ENCODE data around the gene CTIF. TPM values are rescaled to one million over a fixed set of nuclear protein-coding genes. Genes with fewer than 3 reads are reported as not detected.

CTIF gene
- total RNA-seq, 5 donors from 2014 or later (not counting 1 experiment from before 2014, with no cell fraction given) = 3.2 to 6.7 (median 4.7) TPM

DNA sequence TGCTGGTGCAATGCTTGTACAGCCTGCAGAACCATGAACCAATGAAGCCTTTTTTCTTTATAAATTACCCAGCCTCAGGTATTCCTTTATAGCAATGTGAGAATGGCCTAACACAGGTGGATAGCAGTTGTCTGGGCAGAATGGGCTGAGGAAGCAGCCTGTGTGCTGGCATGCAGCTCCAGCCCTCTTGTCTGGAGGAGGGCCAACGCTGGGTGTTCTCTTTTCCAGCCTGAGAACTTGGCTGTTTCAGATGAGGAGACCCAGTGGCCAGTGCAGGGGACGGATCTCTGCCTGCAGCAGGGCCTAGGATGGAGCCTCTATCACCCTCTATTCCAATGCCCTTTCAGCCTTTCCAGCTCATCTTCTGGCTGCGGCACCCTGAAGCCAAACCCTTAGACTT, 58.8 kb downstream of the CTIF start:
- Histone ChIP-seq H3K36me3 (ENCODE audit: control insufficient read depth in 2 of 2, extremely low read depth in 1 of 2, insufficient read depth in 1 of 2, low read length in 1 of 2) (no peaks in the 10 kb centered on the region), H3K27ac (ENCODE audit: low read length) (no peak overlapping the region), H3K9me3 (no peaks in the 10 kb centered on the region), H3K4me3 (ENCODE audit: control insufficient read depth in 1 of 2, extremely low read depth in 1 of 2, low read length in 1 of 2) (no peak overlapping the region), H3K4me1 (ENCODE audit: control insufficient read depth in 1 of 2, extremely low read depth in 1 of 2, insufficient read depth in 2 of 2, low read length in 2 of 2) (peaks cover 0 to 4% of the 10 kb centered on the region in 2 experiments), H3K27me3 (replicated peaks in 1 of 2; ENCODE audit: control insufficient read depth in 2 of 2, extremely low read depth in 1 of 2, insufficient read depth in 2 of 2, low read length in 1 of 2) (no peaks in the 10 kb centered on the region)
- WGBS (ENCODE audit: insufficient coverage) = 81% methylated on average over 2 of the region's 3 CpGs
- POLR2A ChIA-PET = no interaction called here
- no peak overlapping the region for H3K4me3 Mint-ChIP-seq
- no peaks in the 10 kb centered on the region for H3K36me3 Mint-ChIP-seq
- no peaks in the 10 kb centered on the region for H3K4me1 Mint-ChIP-seq
- H3K9me3 Mint-ChIP-seq = no peaks in the 10 kb centered on the region
- H3K27ac Mint-ChIP-seq = no peak overlapping the region
- no peaks in the 10 kb centered on the region for H3K27me3 Mint-ChIP-seq
- CTCF ChIA-PET = no interaction called here
- DNase-seq (no peak), ATAC-seq (replicated peaks in 1 of 4) (no peak)

DNA sequence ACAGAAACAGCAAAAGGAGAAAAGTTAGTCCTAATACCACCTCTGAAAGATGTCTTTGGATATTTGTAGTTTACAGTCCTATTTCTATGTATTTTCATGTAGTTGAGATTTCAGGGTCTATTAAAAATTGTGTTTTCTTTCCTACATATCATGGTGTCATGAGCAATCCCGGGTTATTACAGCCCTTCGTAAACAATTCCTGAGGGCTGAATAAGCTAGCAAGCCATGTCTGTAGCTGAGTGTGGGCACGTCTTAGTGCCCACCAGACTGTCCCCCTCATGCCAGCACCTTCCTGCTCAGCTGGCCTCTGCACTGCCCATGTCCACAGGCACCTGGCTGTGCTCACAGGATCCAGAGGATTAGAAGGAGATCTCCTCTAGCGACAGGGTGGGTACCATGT, 60.6 kb downstream of the CTIF start:
- H3K27ac Mint-ChIP-seq = no peak overlapping the region
- Histone ChIP-seq H3K36me3 (ENCODE audit: control insufficient read depth in 2 of 2, extremely low read depth in 1 of 2, insufficient read depth in 1 of 2, low read length in 1 of 2) (no peaks in the 10 kb centered on the region), H3K4me1 (ENCODE audit: control insufficient read depth in 1 of 2, extremely low read depth in 1 of 2, insufficient read depth in 2 of 2, low read length in 2 of 2) (peaks cover 0 to 4% of the 10 kb centered on the region in 2 experiments), H3K27me3 (replicated peaks in 1 of 2; ENCODE audit: control insufficient read depth in 2 of 2, extremely low read depth in 1 of 2, insufficient read depth in 2 of 2, low read length in 1 of 2) (no peaks in the 10 kb centered on the region), H3K9me3 (no peaks in the 10 kb centered on the region), H3K27ac (ENCODE audit: low read length) (no peak overlapping the region), H3K4me3 (ENCODE audit: control insufficient read depth in 1 of 2, extremely low read depth in 1 of 2, low read length in 1 of 2) (no peak overlapping the region)
- no peak overlapping the region for H3K4me3 Mint-ChIP-seq
- DNase-seq = no peak
- ChIA-PET POLR2A (no interaction called here), CTCF (no interaction called here)
- no peaks in the 10 kb centered on the region for H3K27me3 Mint-ChIP-seq
- no CpG with 5 or more reads among the region's 4 CpGs for WGBS (ENCODE audit: insufficient coverage)
- no peaks in the 10 kb centered on the region for H3K9me3 Mint-ChIP-seq
- H3K4me1 Mint-ChIP-seq = no peaks in the 10 kb centered on the region
- no peak for ATAC-seq (replicated peaks in 1 of 4)
- no peaks in the 10 kb centered on the region for H3K36me3 Mint-ChIP-seq

DNA sequence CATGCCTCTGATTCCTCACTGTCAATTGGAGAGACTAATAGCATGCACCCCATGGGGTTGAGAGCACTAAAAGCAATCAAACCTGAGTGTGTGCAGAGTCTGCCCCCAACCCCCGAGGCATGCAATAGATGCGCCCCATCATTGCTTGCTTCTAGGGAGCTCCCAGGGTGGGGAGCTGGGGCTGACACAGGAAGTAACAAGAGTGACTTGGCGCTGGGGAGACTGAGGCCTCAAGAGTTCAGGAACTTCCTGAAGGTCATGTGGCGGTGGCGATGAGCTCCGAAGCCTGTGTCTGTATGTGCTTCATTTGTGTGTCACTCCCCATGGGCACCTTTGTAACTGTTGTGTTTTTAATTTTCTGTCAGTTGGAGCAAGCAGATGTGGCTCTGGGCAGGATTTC, 61.2 kb downstream of the CTIF start:
- POLR2A ChIA-PET = no interaction called here
- Mint-ChIP-seq H3K27ac (no peak overlapping the region), H3K9me3 (no peaks in the 10 kb centered on the region), H3K4me3 (no peak overlapping the region), H3K36me3 (no peaks in the 10 kb centered on the region), H3K4me1 (no peaks in the 10 kb centered on the region), H3K27me3 (peaks cover 0 to 3% of the 10 kb centered on the region in 2 donors)
- Histone ChIP-seq H3K27ac (ENCODE audit: low read length) (no peak overlapping the region), H3K4me1 (ENCODE audit: control insufficient read depth in 1 of 2, extremely low read depth in 1 of 2, insufficient read depth in 2 of 2, low read length in 2 of 2) (peaks cover 0 to 4% of the 10 kb centered on the region in 2 experiments), H3K27me3 (replicated peaks in 1 of 2; ENCODE audit: control insufficient read depth in 2 of 2, extremely low read depth in 1 of 2, insufficient read depth in 2 of 2, low read length in 1 of 2) (no peaks in the 10 kb centered on the region), H3K36me3 (ENCODE audit: control insufficient read depth in 2 of 2, extremely low read depth in 1 of 2, insufficient read depth in 1 of 2, low read length in 1 of 2) (no peaks in the 10 kb centered on the region), H3K9me3 (no peaks in the 10 kb centered on the region), H3K4me3 (ENCODE audit: control insufficient read depth in 1 of 2, extremely low read depth in 1 of 2, low read length in 1 of 2) (no peak overlapping the region)
- WGBS (ENCODE audit: insufficient coverage) = 59% methylated on average over 5 of the region's 6 CpGs
- CTCF ChIA-PET = no interaction called here
- no peak for ATAC-seq (replicated peaks in 1 of 4)
- no peak for DNase-seq

- Histone ChIP-seq H3K36me3 (ENCODE audit: control insufficient read depth in 2 of 2, extremely low read depth in 1 of 2, insufficient read depth in 1 of 2, low read length in 1 of 2) (no peaks in the 10 kb centered on the region), H3K9me3 (no peaks in the 10 kb centered on the region), H3K27me3 (replicated peaks in 1 of 2; ENCODE audit: control insufficient read depth in 2 of 2, extremely low read depth in 1 of 2, insufficient read depth in 2 of 2, low read length in 1 of 2) (no peaks in the 10 kb centered on the region), H3K4me1 (ENCODE audit: control insufficient read depth in 1 of 2, extremely low read depth in 1 of 2, insufficient read depth in 2 of 2, low read length in 2 of 2) (peaks cover 0 to 4% of the 10 kb centered on the region in 2 experiments), H3K27ac (ENCODE audit: low read length) (no peak overlapping the region), H3K4me3 (ENCODE audit: control insufficient read depth in 1 of 2, extremely low read depth in 1 of 2, low read length in 1 of 2) (no peak overlapping the region)
- H3K27ac Mint-ChIP-seq = no peak overlapping the region
- WGBS (ENCODE audit: insufficient coverage) = 81% methylated on average over 3 of the region's 8 CpGs
- peaks cover 0 to 3% of the 10 kb centered on the region in 2 donors for H3K27me3 Mint-ChIP-seq
- ChIA-PET POLR2A (no interaction called here), CTCF (no interaction called here)
- ATAC-seq (replicated peaks in 1 of 4) (no peak), DNase-seq (no peak)
- H3K9me3 Mint-ChIP-seq = no peaks in the 10 kb centered on the region
- H3K4me1 Mint-ChIP-seq = no peaks in the 10 kb centered on the region
- H3K36me3 Mint-ChIP-seq = no peaks in the 10 kb centered on the region
- H3K4me3 Mint-ChIP-seq = no peak overlapping the region
Observed at GRCh38 chr18:48600456-48601090, 61.7 kb downstream of the CTIF start.

DNA sequence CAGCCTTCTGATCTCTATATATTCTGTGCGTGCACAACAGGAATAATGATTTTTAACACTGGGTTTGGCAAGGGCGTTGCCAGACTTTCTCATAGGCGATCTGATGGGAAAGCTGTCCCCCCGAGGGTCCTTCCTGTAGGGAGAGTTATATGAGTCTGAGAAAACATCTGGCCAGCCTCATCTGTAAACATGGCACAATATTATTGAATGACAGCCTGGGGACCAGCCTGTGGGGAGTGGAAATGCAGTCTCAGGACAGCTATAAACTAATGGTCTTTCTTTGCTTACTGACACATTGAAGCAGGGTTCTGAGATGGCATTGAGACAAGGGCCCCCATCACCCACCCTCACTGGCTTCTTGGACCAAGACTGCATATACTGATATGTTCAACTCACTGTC, 62.5 kb downstream of the CTIF start:
- no peaks in the 10 kb centered on the region for H3K4me1 Mint-ChIP-seq
- ChIA-PET POLR2A (no interaction called here), CTCF (no interaction called here)
- no peak overlapping the region for H3K27ac Mint-ChIP-seq
- no peaks in the 10 kb centered on the region for H3K9me3 ChIP-seq
- ATAC-seq (replicated peaks in 1 of 4) = no peak
- peaks cover 0 to 4% of the 10 kb centered on the region in 2 experiments for H3K4me1 ChIP-seq (ENCODE audit: control insufficient read depth in 1 of 2, extremely low read depth in 1 of 2, insufficient read depth in 2 of 2, low read length in 2 of 2)
- H3K9me3 Mint-ChIP-seq = no peaks in the 10 kb centered on the region
- H3K36me3 Mint-ChIP-seq = no peaks in the 10 kb centered on the region
- WGBS (ENCODE audit: insufficient coverage) = 64% methylated on average over 4 of the region's 4 CpGs
- peaks cover 0 to 3% of the 10 kb centered on the region in 2 donors for H3K27me3 Mint-ChIP-seq
- H3K27ac ChIP-seq (ENCODE audit: low read length) = no peak overlapping the region
- no peak overlapping the region for H3K4me3 ChIP-seq (ENCODE audit: control insufficient read depth in 1 of 2, extremely low read depth in 1 of 2, low read length in 1 of 2)
- DNase-seq = no peak
- H3K4me3 Mint-ChIP-seq = no peak overlapping the region
- H3K36me3 ChIP-seq (ENCODE audit: control insufficient read depth in 2 of 2, extremely low read depth in 1 of 2, insufficient read depth in 1 of 2, low read length in 1 of 2) = no peaks in the 10 kb centered on the region
- H3K27me3 ChIP-seq (replicated peaks in 1 of 2; ENCODE audit: control insufficient read depth in 2 of 2, extremely low read depth in 1 of 2, insufficient read depth in 2 of 2, low read length in 1 of 2) = no peaks in the 10 kb centered on the region

DNA sequence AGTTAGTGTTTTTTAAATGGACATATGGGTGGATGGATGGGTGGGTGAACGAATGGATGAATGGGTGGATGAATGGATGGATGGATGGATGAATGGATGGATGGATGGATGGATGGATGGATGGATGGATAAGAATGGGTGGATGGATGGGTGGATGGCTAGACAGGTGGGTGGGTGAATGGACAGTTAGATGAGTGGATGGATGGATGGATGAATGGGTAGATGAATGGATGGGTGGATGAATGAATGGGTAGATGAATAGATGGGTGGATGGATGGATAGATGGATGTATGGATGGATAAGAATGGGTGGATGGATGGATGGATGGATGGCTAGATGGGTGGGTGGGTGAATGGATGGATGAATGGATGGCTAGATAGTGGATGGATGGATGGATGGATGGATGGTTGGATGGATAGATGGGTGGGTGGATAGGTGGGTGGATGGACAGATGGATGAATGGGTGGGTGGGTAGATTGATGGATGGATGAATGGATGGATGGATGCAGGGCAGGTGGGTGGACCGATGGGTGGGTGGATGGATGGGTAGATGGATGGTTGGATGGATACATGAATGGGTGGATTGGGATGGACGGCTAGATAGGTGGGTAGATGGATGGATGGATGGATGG, 64.0 kb downstream of the CTIF start:
- POLR2A ChIA-PET = no interaction called here
- H3K27ac Mint-ChIP-seq = no peak overlapping the region
- peaks cover 0 to 3% of the 10 kb centered on the region in 2 donors for H3K27me3 Mint-ChIP-seq
- ATAC-seq (replicated peaks in 1 of 4) (no peak), DNase-seq (no peak)
- no peaks in the 10 kb centered on the region for H3K36me3 ChIP-seq (ENCODE audit: control insufficient read depth in 2 of 2, extremely low read depth in 1 of 2, insufficient read depth in 1 of 2, low read length in 1 of 2)
- no peaks in the 10 kb centered on the region for H3K27me3 ChIP-seq (replicated peaks in 1 of 2; ENCODE audit: control insufficient read depth in 2 of 2, extremely low read depth in 1 of 2, insufficient read depth in 2 of 2, low read length in 1 of 2)
- H3K4me1 ChIP-seq (ENCODE audit: control insufficient read depth in 1 of 2, extremely low read depth in 1 of 2, insufficient read depth in 2 of 2, low read length in 2 of 2) = peaks cover 0 to 4% of the 10 kb centered on the region in 2 experiments
- no peaks in the 10 kb centered on the region for H3K36me3 Mint-ChIP-seq
- H3K27ac ChIP-seq (ENCODE audit: low read length) = no peak overlapping the region
- H3K4me1 Mint-ChIP-seq = no peaks in the 10 kb centered on the region
- no peak overlapping the region for H3K4me3 ChIP-seq (ENCODE audit: control insufficient read depth in 1 of 2, extremely low read depth in 1 of 2, low read length in 1 of 2)
- no peak overlapping the region for H3K4me3 Mint-ChIP-seq
- CTCF ChIA-PET = no interaction called here
- WGBS (ENCODE audit: insufficient coverage) = 79% methylated on average over 3 of the region's 3 CpGs
- no peaks in the 10 kb centered on the region for H3K9me3 ChIP-seq
- no peaks in the 10 kb centered on the region for H3K9me3 Mint-ChIP-seq

All from T-cell (primary cell).